GM19438 (cell line): ENCODE data around the gene RSRC1.
"Not testable (repeated sequence)": the region's sequence is repeated elsewhere in the genome, so short reads cannot be mapped to it uniquely, and the experiment has no call there.

ENCODE experiments used
- ATAC-seq: cut with Tn5 transposase; IDR thresholded peaks from one replicate; pipeline ENCODE4 v1.9.1; 2021; ENCODE audit warnings: low read depth; ENCODE audit not compliant: unreplicated experiment

Gene RSRC1

DNA sequence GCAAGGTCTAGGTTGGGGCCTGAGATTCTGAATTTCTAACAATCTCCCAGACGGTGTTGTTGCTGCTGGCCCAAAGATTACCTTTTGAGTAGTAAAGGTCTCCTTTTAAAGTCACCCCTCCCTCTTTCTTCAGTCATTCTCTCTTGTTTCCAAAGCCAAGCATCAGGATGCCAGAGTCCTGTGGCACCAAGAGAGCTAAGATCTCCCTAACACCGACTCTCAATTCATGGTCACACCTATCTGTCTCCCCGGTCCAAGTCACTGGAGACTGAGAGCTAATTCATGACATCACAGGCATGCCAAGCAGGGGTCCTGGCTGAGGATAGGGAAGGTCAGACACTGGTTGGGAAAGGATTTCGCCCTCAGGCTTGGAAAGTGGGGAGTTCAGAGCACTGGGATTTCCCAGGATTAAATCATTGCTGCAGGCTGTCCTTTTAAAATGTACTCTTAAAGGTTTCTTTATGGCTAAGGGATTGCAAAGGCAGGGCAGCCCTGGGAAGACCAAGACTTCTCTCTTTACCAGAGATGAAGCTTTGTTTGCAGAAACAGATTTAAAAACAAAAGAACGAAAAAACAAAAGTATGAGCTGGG, 11.0 kb upstream of the RSRC1 start:
- ATAC-seq: no peak

DNA sequence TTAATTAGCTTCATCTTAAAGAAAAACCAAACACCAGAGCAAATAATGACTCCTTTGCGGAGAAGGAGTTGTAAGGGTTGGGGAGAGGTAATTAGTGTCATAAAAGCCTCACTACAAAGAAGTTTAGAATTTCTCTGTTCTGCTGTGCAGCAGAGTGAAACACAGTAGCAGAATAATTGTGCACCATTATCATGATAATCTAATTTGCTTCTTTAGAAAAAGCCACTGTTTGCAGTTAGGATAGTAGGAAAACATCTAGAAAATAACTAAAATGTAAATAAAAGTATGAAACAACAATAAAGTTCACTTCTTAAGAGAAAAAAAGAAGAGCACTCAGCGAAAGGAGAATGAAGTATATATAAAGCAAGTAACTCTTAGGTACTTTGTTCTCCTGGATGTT, 9.2 kb upstream of the RSRC1 start:
- no peak for ATAC-seq

GRCh38 chr3:158101335-158102241, 8.3 kb upstream of the RSRC1 start:
- no peak for ATAC-seq

DNA sequence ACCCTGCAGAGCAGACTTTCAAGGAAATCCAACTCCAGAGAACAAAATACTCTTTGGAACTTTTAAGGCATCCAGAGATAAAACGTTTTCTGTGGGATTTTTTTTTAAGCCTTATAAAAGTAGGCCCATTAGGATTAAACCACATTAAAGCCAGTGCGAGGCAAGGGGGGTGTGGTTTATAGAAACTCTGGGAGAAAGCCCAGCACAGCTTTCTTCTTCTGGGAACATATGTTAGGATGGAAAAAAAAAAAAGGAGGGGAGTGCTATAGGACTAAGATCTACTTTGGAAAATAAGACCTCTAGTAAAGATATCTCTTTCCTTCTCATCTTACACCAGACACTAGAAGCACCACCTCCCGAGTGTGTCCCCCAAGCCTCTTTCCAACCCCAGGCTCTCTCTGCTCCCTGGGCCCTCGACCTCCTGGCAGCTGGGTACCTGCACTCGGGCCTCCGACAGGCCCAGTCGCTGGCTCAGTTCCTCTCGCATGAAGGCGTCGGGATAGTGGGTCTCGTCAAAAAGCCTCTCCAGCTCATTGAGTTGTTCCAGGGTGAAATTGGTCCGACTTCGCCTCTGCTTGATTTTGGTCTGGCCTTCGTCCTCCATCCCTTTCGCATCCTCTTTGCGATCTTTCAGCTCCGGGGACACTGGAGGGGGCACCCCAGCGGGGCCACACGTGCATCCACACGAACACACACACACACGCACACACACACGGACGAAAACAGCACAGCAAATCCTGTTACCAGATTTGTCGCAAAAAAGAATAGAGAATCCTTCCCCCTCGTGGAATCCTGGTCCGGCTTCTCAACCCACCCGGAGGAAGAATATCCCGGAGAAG, 7.4 kb upstream of the RSRC1 start:
- no peak for ATAC-seq

- no peak for ATAC-seq
Observed at GRCh38 chr3:158103081-158103886, 6.6 kb upstream of the RSRC1 start.

- no peak for ATAC-seq
Observed at GRCh38 chr3:158103887-158104327, 6.0 kb upstream of the RSRC1 start.

GRCh38 chr3:158104431-158104921, 5.4 kb upstream of the RSRC1 start:
- no peak for ATAC-seq

- ATAC-seq: no peak
Observed at GRCh38 chr3:158105119-158105709, 4.7 kb upstream of the RSRC1 start.

DNA sequence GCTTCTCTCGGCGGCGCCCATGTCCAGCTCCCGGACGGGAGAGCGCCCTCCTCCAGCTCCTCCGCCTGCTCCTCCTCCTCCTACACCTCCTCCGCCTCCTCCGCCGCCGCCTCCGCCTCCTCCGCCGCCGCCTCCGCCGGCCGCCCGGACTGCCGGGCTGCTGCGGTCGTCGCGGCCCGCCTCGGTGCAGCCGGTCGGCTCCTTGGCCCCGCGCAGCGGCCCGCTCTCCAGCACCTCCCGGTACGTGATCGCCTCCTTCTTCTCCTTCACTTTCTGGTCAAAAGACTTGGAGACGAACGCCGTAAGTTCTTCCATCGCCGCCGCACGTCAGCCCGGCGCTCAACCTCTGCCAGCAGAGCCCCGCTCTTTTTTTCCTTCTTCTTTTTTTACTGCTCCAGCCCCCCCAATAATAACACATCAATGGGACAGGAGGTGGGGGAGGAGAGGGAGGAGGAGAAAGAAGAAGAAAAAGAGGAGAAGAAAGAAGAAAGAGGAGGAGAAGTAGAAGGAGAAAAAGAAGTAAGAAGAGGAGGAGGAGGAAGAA, 4.1 kb upstream of the RSRC1 start:
- no peak for ATAC-seq

DNA sequence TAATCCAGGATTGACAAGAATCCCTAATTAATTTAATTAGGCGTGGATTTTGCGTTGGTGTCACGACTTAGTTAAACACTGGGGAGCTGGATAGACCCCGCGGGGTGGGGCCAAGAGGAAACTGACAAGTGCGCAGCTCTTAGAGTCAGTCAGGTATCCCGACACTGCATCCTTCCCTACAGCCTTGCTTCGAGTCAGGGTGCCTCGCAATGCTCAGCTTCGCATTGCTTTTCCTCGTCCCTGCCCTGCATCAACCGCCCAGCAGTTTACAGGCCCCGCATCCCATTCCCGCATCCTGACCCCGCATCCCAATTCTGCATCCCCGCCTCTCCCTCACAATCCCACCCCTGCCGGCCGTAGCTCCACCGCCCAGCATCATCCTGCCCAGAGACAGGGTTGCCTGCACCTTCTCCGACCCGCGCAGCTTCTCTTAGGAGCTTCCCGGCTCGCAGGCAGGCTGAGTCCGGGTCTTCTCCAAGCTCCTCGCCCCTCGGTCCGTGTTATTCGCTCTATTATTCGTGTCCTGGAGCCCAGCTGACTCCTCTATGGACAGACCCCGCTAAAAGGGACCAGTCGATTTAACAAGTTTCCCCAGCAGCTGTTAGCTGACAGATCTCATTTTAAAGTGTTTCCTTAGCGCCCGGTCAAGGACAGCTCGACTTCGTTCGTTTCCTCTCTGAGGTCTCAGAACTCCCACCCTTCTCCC, 3.0 kb upstream of the RSRC1 start:
- no peak for ATAC-seq

DNA sequence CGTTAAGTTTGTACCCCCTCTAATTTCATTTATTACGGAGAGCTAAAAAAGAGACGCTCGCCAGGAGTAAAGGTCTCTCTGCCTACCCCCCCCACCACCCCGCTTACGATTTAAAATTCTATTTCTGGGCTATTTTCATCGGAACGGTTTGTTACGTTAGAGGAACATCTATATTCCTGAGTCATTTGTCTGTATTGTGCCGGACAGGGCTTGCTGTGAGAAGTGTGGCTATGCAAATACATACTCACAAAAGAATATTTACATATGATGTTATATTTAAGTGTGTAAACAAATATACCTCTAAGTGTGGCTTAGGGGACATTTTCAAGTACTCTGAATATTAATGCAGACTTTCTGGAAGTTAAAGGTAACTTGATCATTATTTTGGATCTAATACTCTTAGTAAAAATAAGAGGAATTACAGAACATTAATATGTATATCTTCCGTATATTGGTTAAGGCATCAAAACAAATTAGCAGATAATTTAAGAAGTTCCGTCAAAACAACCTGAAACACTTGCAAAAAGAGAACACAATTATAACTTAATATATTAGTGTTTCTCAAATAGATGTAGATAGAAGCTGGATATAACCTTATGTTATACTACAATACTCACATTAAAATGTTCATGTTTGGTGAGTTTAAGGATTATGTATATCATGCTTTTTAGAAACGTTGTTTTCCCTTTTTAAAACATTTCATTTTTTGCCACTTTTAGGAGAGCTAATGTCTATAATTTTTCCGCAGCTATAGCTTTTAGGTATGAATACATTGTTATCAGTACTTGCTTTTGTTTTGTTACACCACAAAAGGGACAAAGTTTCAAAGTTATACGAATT, 2.1 kb upstream of the RSRC1 start:
- ATAC-seq: no peak

DNA sequence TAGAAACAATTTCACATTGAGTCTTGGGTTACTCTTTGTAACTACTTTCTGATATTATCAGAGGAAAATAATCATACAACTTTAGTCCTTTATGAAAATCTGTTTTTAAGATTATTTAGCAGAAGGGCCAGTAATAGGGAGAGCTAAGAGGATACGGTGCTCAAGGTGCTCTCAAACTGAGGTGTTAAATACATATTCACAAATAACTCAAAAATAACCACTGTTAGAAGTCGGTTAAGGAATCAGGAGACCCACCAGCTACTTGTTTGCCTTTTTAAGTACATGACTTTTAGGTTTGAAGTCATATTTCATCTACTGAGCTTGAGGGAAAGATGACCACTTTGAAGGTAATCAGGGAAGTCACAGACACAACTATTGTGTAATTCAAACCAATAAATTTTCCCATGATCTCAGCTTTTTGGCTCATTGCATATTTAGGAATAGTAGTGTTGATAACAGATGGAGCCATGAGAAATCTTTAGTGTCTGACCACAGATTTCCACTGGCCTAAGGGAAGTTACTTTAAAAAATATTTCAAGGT, 1.4 kb upstream of the RSRC1 start:
- ATAC-seq: no peak

- ATAC-seq: peak; percentile 6
Observed at GRCh38 chr3:158109295-158109803, 540 bp upstream of the RSRC1 start.

DNA sequence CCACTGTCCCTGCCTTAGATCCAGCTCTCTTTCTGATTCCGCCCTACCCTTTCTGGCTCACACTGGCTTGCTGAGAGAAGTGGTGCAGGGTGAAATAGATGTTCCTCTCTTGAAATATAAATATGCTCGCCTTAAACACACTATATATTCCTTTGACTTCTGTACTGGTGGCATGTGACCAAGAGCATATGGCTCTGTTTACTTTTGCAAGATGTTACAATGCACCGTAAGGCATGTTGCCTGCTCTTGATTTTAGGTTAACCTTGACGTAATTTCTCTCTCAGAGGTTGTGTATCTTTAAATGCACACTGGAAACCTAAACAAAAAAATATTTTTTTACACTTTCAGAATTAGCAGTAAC, 749 bp downstream of the RSRC1 start:
- ATAC-seq: no peak

- ATAC-seq: no peak
Observed at GRCh38 chr3:158111861-158112260, 2.0 kb downstream of the RSRC1 start.

GRCh38 chr3:158113595-158113994, 3.7 kb downstream of the RSRC1 start:
- ATAC-seq: not testable (repeated sequence)

- no peak for ATAC-seq
Observed at GRCh38 chr3:158120330-158120729, 10.4 kb downstream of the RSRC1 start.

DNA sequence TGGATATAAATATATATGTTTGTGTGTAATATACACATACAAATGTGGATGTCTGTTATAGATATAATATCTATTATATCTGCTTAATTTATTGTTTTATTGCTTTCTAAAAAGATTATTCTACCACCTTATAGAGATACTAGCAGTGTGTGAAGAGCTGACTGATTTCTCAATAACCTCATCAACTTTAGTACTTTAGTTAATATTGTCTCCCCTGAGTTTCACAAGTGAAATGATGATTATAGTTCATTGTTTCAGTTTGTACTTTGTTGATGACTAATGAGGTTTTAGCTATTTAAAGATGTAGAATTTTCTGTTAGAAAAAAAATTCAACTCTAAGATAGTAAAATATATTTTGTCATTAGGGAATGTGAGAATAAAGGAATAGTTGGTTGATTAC, 11.4 kb downstream of the RSRC1 start:
- no peak for ATAC-seq
